Esophagus muscularis mucosa (tissue), 4 donors: ENCODE measurements around the gene ZKSCAN8. TPM values are rescaled to one million over a fixed set of nuclear protein-coding genes. Genes with fewer than 3 reads are reported as not detected.

Experiments
- DNase-seq: peaks from one replicate; pipeline ENCODE4 v3.0.0-alpha.2; 2017; ENCODE audit errors: extremely low spot score
- H3K27ac ChIP-seq, 4 donors: fragments of 200-600 bp; sonication (generic); replicated peaks in 1 of 4; 1 replicate in 3 of 4; 2 replicates in 1 of 4; pipeline ENCODE4 v1.5.1; 2016 to 2019; ENCODE audit warnings: mild to moderate bottlenecking in 1 of 4
- H3K27me3 ChIP-seq, 4 donors: fragments of 200-600 bp; sonication (generic); one replicate each; pipeline versions ENCODE4 v1.5.1 to v1.6.0; 2016 to 2019
- H3K36me3 ChIP-seq, 4 donors: fragments of 200-600 bp; sonication (generic); one replicate each; pipeline ENCODE4 v1.5.1; 2016 to 2019
- H3K4me1 ChIP-seq, 4 donors: fragments of 200-600 bp; sonication (generic); one replicate each; pipeline ENCODE4 v1.5.1; 2016 to 2019
- H3K4me3 ChIP-seq, 4 donors: fragments of 200-600 bp; sonication (generic); 1 replicate in 2 of 4; 2 replicates in 2 of 4; pipeline ENCODE4 v1.5.1; 2016 to 2019; ENCODE audit warnings: mild to moderate bottlenecking in 4 of 4, moderate library complexity in 1 of 4
- H3K9me3 ChIP-seq, 4 donors: fragments of 200-600 bp; sonication (generic); 1 replicate in 3 of 4; 2 replicates in 1 of 4; pipeline ENCODE4 v1.5.1; 2016 to 2019
- CTCF ChIP-seq, 3 experiments: fragments of 200-600 bp in 2 of 3; fragments of 450-650 bp in 1 of 3; sonication (generic) in 2 of 3; IDR thresholded peaks; one replicate each; pipeline ENCODE4 v1.5.1; 2017 to 2019; ENCODE audit warnings: antibody characterized with exemption in 3 of 3, mild to moderate bottlenecking in 2 of 3, moderate library complexity in 1 of 3
- EP300 ChIP-seq: sonication (generic); formaldehyde crosslinking; IDR thresholded peaks from one replicate; pipeline ENCODE4 v1.6.1; 2017; ENCODE audit warnings: antibody characterized with exemption
- POLR2A ChIP-seq: fragments of 450-650 bp; IDR thresholded peaks from one replicate; pipeline ENCODE4 v1.6.1; 2017; ENCODE audit warnings: antibody characterized with exemption, moderate library complexity, mild to moderate bottlenecking, low read depth
- POLR2AphosphoS5 ChIP-seq, 2 donors: sonication (generic); formaldehyde crosslinking; IDR thresholded peaks; one replicate each; pipeline ENCODE4 v1.6.1; 2017; ENCODE audit warnings: antibody characterized with exemption in 2 of 2
- WGBS: methylation state at CpG from one replicate; pipeline ENCODE4 v1.1.5; 2018; 5-methylcytosine and 5-hydroxymethylcytosine counted together
- intact Hi-C: fragments of 100-400 bp; cut with DNase I; formaldehyde crosslinking; loops from one replicate; pipeline ENCODE4 v1.15.1; 2023
- total RNA-seq, 4 donors: library from RNA; depleted of rRNA; stranded (reverse); fragments of >200 nt; gene quantifications; one replicate each; pipeline versions ENCODE4 v1.1.0 to v1.2.1, GENCODE V29; 2016

Gene ZKSCAN8
- total RNA-seq, 4 donors from 2014 or later, result 18.7 to 21.7 (median 20.8) TPM

DNA sequence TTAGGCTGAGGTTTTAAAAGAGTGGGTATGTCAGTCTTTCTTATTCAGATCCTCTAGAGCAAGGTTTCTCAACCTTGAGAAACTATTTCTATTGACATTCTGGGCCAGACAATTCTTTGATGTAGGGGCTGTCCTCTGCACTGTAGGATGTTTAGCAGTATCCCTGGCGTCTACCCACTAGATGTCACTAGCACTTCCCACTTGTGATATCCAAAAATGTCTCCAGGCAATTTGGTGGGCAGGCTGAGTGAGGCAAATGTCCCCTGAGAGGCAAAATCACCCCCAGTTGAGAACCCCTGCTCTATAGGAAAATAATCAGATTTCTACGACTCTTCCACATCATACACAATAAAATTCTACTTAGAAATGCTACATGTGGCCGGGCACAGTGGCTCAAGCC, 7.7 kb upstream of the ZKSCAN8 start:
- H3K27me3 ChIP-seq, result no peaks in the 10 kb centered on the region
- intact Hi-C loops, result loop anchor here (5.0 kb wide), 1 partner anchor 52 kb away; the partner anchor contains the start of gene ZNF165
- H3K4me1 ChIP-seq, result peaks cover 25 to 40% (median 33%) of the 10 kb centered on the region in 4 donors
- H3K27ac ChIP-seq, result peak overlapping the region in 1 of 4 donors; percentile 26
- 36% methylated on average over 2 of the region's 3 CpGs for WGBS
- TF ChIP-seq CTCF (IDR thresholded peaks at IDR 0.05), result peak in 1 of 3 experiments; percentile 31
- TF ChIP-seq POLR2AphosphoS5 (IDR thresholded peaks at IDR 0.05), result no peak
- no peaks in the 10 kb centered on the region for H3K9me3 ChIP-seq
- peaks cover 0 to 29% (median 11%) of the 10 kb centered on the region in 4 donors for H3K36me3 ChIP-seq
- no peak overlapping the region for H3K4me3 ChIP-seq
- DNase-seq, result no peak

- Histone ChIP-seq H3K4me3 (no peak overlapping the region), H3K36me3 (peaks cover 0 to 23% (median 8%) of the 10 kb centered on the region in 4 donors), H3K27me3 (no peaks in the 10 kb centered on the region), H3K27ac (no peak overlapping the region), H3K9me3 (no peaks in the 10 kb centered on the region), H3K4me1 (peaks cover 25 to 40% (median 33%) of the 10 kb centered on the region in 4 donors)
- intact Hi-C loops, result loop anchor here (5.0 kb wide), 1 partner anchor 52 kb away; the partner anchor contains the start of gene ZNF165
- TF ChIP-seq POLR2A, result no peak
- TF ChIP-seq CTCF (IDR thresholded peaks at IDR 0.05), result no peak
- no peak for TF ChIP-seq EP300
- TF ChIP-seq POLR2AphosphoS5 (IDR thresholded peaks at IDR 0.05), result no peak
- DNase-seq, result no peak
- 66% methylated on average over 1 of the region's 1 CpG for WGBS
Measured at GRCh38 chr6:28134716-28135115, 7.0 kb upstream of the ZKSCAN8 start.

DNA sequence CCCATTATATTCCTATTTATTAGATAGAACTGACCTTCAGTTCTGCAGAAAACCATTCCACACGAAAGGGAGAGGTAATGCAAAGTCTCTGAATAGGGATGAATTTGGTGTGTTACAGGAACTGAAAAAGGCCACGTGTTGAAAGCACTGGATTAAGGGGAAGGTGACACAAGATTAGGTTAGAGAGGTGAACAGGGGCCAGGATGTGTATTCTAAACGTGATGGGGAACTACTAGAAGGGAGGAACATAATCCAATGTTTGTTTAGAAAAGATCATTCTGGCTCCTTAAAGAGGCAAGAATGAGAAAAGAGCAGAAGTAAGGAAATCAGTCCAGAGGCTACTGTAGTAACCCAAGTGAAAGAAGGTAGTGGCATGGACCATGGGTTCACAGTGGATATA, 6.3 kb upstream of the ZKSCAN8 start:
- TF ChIP-seq POLR2AphosphoS5 (IDR thresholded peaks at IDR 0.05), result no peak
- no peak for TF ChIP-seq CTCF (IDR thresholded peaks at IDR 0.05)
- no peak for TF ChIP-seq POLR2A
- TF ChIP-seq EP300, result no peak
- H3K36me3 ChIP-seq, result peaks cover 0 to 16% (median 4%) of the 10 kb centered on the region in 4 donors
- peaks cover 25 to 40% (median 33%) of the 10 kb centered on the region in 4 donors for H3K4me1 ChIP-seq
- H3K9me3 ChIP-seq, result no peaks in the 10 kb centered on the region
- intact Hi-C loops, result no loop called here
- 20% methylated on average over 3 of the region's 3 CpGs for WGBS
- DNase-seq, result no peak
- H3K27ac ChIP-seq, result peak overlapping the region; percentile 92 to 97 (median 96)
- no peaks in the 10 kb centered on the region for H3K27me3 ChIP-seq
- H3K4me3 ChIP-seq, result peak overlapping the region in 3 of 4 donors; percentile 75 to 94 (median 83)

DNA sequence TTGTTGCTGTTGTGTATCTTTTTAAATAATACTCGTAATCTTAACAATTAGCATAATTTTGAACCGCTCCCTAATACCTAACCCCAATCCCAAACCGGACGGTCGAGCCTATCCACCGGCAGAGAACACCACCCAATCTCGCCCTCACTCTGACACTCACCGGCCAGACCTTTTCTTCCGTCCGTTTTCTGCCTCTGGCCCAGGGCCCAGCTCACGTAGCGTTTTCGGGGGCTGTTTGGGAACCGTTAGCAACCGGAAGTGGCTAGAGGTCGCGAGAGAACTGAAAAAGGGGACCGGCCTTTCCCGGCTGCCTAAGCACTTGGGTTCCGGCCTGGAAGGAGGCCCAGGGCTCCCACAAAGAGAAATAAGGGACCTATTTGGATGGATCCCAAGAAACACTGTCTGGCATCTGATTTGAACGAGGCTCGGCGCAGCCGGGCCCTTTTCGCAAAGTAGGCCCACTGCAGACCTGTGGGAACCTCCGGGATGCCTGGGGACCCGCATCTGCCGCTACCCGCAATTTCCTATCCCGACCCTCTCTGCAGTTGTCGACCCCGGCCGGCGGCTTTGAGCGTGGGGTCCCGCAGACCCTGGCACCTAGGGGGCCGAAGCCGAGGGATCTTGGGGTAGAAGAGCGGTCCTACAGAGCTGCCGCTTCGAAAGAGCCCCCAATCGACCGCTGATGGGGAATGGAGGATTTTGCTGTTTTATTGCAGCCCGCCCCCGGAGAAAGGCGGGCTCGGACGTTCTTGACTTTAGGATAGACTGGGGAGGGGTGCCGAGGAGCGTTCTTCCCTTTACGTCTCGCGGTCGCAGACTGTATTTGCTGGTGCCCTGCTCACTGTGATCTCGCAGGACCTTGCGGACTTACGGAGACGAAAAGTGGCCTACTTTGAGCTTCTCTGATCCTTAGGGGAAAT, 4.8 kb upstream of the ZKSCAN8 start:
- H3K4me3 ChIP-seq, result peak overlapping the region; percentile 75 to 94 (median 86)
- no peaks in the 10 kb centered on the region for H3K9me3 ChIP-seq
- no peaks in the 10 kb centered on the region for H3K27me3 ChIP-seq
- DNase-seq, result peak; percentile 97
- H3K4me1 ChIP-seq, result peaks cover 26 to 47% (median 39%) of the 10 kb centered on the region in 4 donors
- TF ChIP-seq POLR2AphosphoS5 (IDR thresholded peaks at IDR 0.05) (peak; percentile 83 to 91), CTCF (IDR thresholded peaks at IDR 0.05) (peak in 1 of 3 experiments; percentile 28), POLR2A (no peak), EP300 (no peak)
- intact Hi-C loops, result no loop called here
- peaks cover 0 to 7% (median 2%) of the 10 kb centered on the region in 4 donors for H3K36me3 ChIP-seq
- whole genome bisulfite sequencing, result under 1% methylated on average over 35 of the region's 58 CpGs
- H3K27ac ChIP-seq, result peak overlapping the region; percentile 92 to 97 (median 96)
